HEK293 (cell line): ENCODE data around the gene KRTAP12-1.
A peak's percentile ranks its signal among the peaks of the same experiment; 100 is the strongest.

ENCODE experiments used
- CTCF ChIA-PET: fragments of 350-600 bp; formaldehyde crosslinking; extraction: SDS; loops from one replicate; lab custom pipeline; 2021; ENCODE audit warnings: antibody characterized with exemption; lab: Yijun Ruan, JAX
- POLR2A ChIA-PET: fragments of 300-600 bp; formaldehyde crosslinking; extraction: SDS; loops from one replicate; lab custom pipeline; 2020; ENCODE audit warnings: antibody characterized with exemption, inconsistent platforms; lab: Yijun Ruan, JAX
- H3K27ac ChIP-seq: fragments of 200-500 bp; sonication (Bioruptor generic); 2 replicates; pipeline ENCODE4 v1.5.1; 2014; ENCODE audit warnings: low read depth, low read length, control low read depth, inconsistent platforms; ENCODE audit errors: extremely low read depth
- H3K36me3 ChIP-seq, 2 experiments: fragments of 200-500 bp in 1 of 2; sonication (Bioruptor generic) in 1 of 2; 1 replicate in 1 of 2; 2 replicates in 1 of 2; pipeline ENCODE4 v1.5.1; 2014 to 2017; ENCODE audit warnings: inconsistent platforms in 2 of 2, low read length in 2 of 2; ENCODE audit not compliant: control insufficient read depth in 2 of 2, insufficient read depth in 1 of 2
- H3K4me1 ChIP-seq: fragments of 200-500 bp; sonication (Bioruptor generic); 2 replicates; pipeline ENCODE4 v1.5.1; 2014; ENCODE audit warnings: mild to moderate bottlenecking, low read length, inconsistent platforms; ENCODE audit not compliant: control insufficient read depth, insufficient read depth
- H3K4me3 ChIP-seq: 2 replicates; pipeline ENCODE4 v1.5.1; 2011; ENCODE audit warnings: low read depth, mild to moderate bottlenecking, control low read depth, low read length, moderate library complexity
- H3K9me3 ChIP-seq: fragments of 200-500 bp; sonication (Bioruptor generic); 2 replicates; pipeline ENCODE4 v1.5.1; 2014; ENCODE audit warnings: low read depth, low read length, inconsistent platforms; ENCODE audit not compliant: control insufficient read depth, insufficient read depth
- WT1 ChIP-seq: fragments of 450-650 bp; formaldehyde crosslinking; IDR thresholded peaks from 2 replicates; pipeline ENCODE4 v1.5.1; 2016; ENCODE audit warnings: missing biosample characterization, missing genetic modification characterization
- ZIC2 ChIP-seq: fragments of 450-650 bp; formaldehyde crosslinking; IDR thresholded peaks from 2 replicates; pipeline ENCODE4 v1.5.1; 2016; ENCODE audit warnings: missing biosample characterization, missing genetic modification characterization
- ZNF274 ChIP-seq, 2 experiments: fragments of 200-500 bp in 1 of 2; fragments of 450-650 bp in 1 of 2; sonication (Bioruptor generic) in 1 of 2; formaldehyde crosslinking in 1 of 2; IDR thresholded peaks; 2 replicates each; pipeline versions ENCODE4 v1.5.1 to v1.6.1; 2014 to 2016; ENCODE audit warnings: borderline replicate concordance in 1 of 2, inconsistent platforms in 1 of 2, low read length in 1 of 2, missing biosample characterization in 1 of 2, missing genetic modification characterization in 1 of 2
- ZNF629 ChIP-seq: fragments of 450-650 bp; formaldehyde crosslinking; IDR thresholded peaks from 2 replicates; pipeline ENCODE4 v1.5.1; 2017; ENCODE audit warnings: missing biosample characterization, missing genetic modification characterization
- ZNF76 ChIP-seq: fragments of 450-650 bp; formaldehyde crosslinking; IDR thresholded peaks from 2 replicates; pipeline ENCODE4; 2016; ENCODE audit warnings: low read depth, missing biosample characterization, missing genetic modification characterization, borderline replicate concordance
- ZNF792 ChIP-seq: fragments of 450-650 bp; formaldehyde crosslinking; IDR thresholded peaks from 2 replicates; pipeline ENCODE4 v1.5.1; 2016; ENCODE audit warnings: missing biosample characterization, missing genetic modification characterization
- ZNF830 ChIP-seq: fragments of 450-650 bp; IDR thresholded peaks from 2 replicates; pipeline ENCODE4 v1.5.0; 2018; ENCODE audit warnings: missing biosample characterization, missing genetic modification characterization, low read depth, mild to moderate bottlenecking, moderate library complexity
- ZSCAN23 ChIP-seq: fragments of 450-650 bp; formaldehyde crosslinking; IDR thresholded peaks from 2 replicates; pipeline ENCODE4 v1.5.1; 2016; ENCODE audit warnings: missing biosample characterization, missing genetic modification characterization
- TF ChIP-seq, protein P1 (sequence below): fragments of 450-650 bp; formaldehyde crosslinking; IDR thresholded peaks from 2 replicates; pipeline ENCODE4 v1.5.1; 2016; ENCODE audit warnings: missing biosample characterization, missing genetic modification characterization
- TF ChIP-seq, protein P2 (sequence below): fragments of 450-650 bp; formaldehyde crosslinking; IDR thresholded peaks from 2 replicates; pipeline ENCODE4 v1.5.1; 2017; ENCODE audit warnings: missing biosample characterization, mild to moderate bottlenecking, missing genetic modification characterization, moderate library complexity

KRTAP12-1 gene

DNA sequence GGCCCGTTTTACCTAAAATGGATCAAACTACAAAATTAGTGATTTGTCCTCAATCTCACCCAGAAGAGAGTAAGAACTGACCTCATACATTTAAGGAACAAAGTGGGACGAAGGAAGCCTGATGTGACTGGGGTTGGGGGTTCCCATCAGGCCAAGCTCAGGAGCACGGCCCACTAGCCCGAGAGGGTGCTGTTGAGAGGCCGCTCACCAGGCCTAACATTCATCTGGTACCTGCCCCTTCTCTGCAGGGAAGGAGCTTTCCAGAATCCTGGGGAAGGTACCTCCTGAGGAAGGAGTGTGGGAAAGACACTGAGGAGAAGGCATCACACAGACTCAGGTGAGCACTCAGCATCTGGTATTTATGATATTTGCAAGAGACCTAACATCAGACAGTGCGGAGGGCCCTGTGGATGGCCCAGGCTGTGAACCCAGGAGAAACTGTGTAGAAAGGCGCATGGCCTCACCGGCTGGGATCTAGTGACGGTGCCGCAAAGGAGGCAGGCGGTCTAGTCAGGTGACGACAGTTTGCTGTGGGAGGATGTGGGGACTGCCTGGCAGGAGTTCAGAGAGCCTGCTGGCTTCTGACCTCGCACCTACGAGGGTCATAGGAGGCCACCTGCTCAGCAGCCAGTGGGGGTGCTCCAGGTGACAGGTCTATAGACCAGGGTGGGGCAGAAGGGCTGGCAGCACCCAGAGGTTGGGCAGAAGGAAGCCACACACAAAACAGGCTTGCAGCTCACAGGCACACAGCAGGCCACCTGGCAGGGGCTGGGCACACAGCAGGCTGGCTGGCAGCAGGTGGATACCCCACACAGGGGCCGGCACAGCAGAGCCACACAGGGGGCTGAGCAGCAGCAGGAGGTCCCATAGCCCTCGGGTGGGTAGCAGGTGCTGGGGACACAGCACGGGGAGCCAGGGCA lies 28.0 kb downstream of the KRTAP12-1 start:
- TF ChIP-seq ZNF76 (tag by site-specific recombination) (no peak), ZIC2 (peak; percentile 96)
- CTCF ChIA-PET: no interaction called here
- Histone ChIP-seq H3K27ac (no peak overlapping the region), H3K9me3 (no peaks in the 10 kb centered on the region), H3K4me3 (no peak overlapping the region), H3K4me1 (no peaks in the 10 kb centered on the region), H3K36me3 (no peaks in the 10 kb centered on the region)
- POLR2A ChIA-PET: no interaction called here

DNA sequence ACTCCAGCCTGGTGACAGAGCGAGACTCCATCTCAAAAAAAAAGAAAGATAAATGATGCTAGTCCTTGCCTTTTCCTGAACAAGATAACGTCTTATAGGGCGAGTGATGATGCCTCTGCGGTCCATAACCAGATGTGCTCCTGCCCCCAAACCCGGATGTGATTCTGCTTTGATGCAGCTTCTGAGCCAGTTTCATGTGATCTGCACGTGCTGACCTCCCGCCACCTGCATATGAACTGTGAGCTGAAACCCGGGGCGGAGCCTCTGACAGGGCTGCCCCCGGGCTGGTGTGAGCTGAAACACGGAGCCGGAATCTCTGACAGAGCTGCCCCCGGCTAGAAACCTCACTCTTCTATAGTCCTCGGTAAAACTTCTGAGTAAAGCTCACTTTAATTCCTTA lies 28.8 kb downstream of the KRTAP12-1 start:
- TF ChIP-seq ZNF792 (tag by site-specific recombination) (no peak), ZSCAN23 (tag by site-specific recombination) (no peak), ZNF76 (tag by site-specific recombination) (no peak), ZNF629 (tag by site-specific recombination) (no peak), WT1 (no peak)
- TF ChIP-seq, protein P1, sequence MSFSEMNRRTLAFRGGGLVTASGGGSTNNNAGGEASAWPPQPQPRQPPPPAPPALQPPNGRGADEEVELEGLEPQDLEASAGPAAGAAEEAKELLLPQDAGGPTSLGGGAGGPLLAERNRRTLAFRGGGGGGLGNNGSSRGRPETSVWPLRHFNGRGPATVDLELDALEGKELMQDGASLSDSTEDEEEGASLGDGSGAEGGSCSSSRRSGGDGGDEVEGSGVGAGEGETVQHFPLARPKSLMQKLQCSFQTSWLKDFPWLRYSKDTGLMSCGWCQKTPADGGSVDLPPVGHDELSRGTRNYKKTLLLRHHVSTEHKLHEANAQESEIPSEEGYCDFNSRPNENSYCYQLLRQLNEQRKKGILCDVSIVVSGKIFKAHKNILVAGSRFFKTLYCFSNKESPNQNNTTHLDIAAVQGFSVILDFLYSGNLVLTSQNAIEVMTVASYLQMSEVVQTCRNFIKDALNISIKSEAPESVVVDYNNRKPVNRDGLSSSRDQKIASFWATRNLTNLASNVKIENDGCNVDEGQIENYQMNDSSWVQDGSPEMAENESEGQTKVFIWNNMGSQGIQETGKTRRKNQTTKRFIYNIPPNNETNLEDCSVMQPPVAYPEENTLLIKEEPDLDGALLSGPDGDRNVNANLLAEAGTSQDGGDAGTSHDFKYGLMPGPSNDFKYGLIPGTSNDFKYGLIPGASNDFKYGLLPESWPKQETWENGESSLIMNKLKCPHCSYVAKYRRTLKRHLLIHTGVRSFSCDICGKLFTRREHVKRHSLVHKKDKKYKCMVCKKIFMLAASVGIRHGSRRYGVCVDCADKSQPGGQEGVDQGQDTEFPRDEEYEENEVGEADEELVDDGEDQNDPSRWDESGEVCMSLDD: no peak
- TF ChIP-seq, protein P2, sequence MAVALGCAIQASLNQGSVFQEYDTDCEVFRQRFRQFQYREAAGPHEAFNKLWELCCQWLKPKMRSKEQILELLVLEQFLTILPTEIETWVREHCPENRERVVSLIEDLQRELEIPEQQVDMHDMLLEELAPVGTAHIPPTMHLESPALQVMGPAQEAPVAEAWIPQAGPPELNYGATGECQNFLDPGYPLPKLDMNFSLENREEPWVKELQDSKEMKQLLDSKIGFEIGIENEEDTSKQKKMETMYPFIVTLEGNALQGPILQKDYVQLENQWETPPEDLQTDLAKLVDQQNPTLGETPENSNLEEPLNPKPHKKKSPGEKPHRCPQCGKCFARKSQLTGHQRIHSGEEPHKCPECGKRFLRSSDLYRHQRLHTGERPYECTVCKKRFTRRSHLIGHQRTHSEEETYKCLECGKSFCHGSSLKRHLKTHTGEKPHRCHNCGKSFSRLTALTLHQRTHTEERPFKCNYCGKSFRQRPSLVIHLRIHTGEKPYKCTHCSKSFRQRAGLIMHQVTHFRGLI: no peak
- no peaks in the 10 kb centered on the region for H3K4me1 ChIP-seq
- H3K9me3 ChIP-seq: no peaks in the 10 kb centered on the region
- no peak overlapping the region for H3K4me3 ChIP-seq
- POLR2A ChIA-PET: no interaction called here
- CTCF ChIA-PET: no interaction called here
- H3K27ac ChIP-seq: no peak overlapping the region
- H3K36me3 ChIP-seq: no peaks in the 10 kb centered on the region

DNA sequence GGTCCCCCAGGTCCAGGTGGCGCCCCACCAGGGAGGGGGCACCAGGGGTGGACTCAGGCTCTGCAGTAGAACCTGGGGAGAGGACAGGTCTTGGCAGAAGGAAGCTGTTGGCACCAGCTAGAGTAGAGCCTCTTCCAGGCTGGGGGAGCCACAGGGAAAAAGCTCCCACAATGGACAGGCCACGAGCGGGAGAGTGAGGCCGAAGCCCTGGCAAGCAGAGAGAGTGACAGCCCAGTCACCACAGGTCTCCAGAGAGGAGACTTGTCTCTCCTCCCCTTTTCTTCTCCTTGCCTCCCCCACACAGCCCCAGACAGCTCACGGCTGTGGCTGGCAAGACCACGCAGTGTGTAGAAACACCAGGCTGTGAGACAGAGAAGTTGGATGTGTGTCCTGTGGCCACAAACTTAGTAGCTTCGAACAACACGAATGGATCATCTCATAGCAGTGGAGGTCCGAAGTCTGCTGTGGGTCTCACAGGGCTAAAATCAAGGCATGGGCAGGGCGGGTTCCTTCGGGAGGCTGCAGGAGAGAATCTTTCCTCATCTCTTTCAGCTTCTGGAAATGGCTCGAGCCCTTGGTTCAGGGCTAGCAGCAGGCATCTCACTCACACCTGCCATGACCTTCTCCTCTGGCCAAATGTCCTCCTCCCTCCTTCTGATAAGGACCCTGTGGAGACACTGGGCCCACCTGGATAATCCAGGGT lies 30.8 kb downstream of the KRTAP12-1 start:
- ChIA-PET POLR2A (no interaction called here), CTCF (interaction anchor here (0.6 kb wide), 1 partner anchor 21 kb away, joined by 3 read pairs; no protein-coding TSS in a partner anchor)
- Histone ChIP-seq H3K36me3 (no peaks in the 10 kb centered on the region), H3K27ac (no peak overlapping the region), H3K4me1 (no peaks in the 10 kb centered on the region), H3K4me3 (no peak overlapping the region), H3K9me3 (no peaks in the 10 kb centered on the region)
- TF ChIP-seq ZNF274 (IDR thresholded peaks at IDR 0.05; ENCODE audit: low read length) (no peak), ZNF274 (tag by site-specific recombination; IDR thresholded peaks at IDR 0.05; ENCODE audit: borderline replicate concordance) (no peak), ZNF830 (no peak)
- TF ChIP-seq, protein P2: no peak
